Hematopoietic multipotent progenitor cell (in vitro differentiated cells): Measurements from ENCODE around the gene OSBPL9. TPM values are rescaled to one million over a fixed set of nuclear protein-coding genes. Genes with fewer than 3 reads are reported as not detected.
"Not testable (repeated sequence)": the region's sequence is repeated elsewhere in the genome, so short reads cannot be mapped to it uniquely, and the experiment has no call there.

Experiments
- DNase-seq, 3 donors: peaks; one replicate each; pipeline ENCODE4 v3.0.0-alpha.2; 2011 to 2015; ENCODE audit warnings: low read depth in 2 of 3, low spot score in 2 of 3
- total RNA-seq: library from RNA; depleted of rRNA; stranded (reverse); fragments of >200 nt; gene quantifications from one replicate; pipeline ENCODE4 v1.2.3, GENCODE V29; 2012

The OSBPL9 gene
- total RNA-seq, 1 donor: 87.0 TPM

- DNase-seq: no peak
Measured at GRCh38 chr1:51663721-51664120, 46.8 kb downstream of the OSBPL9 start.

- DNase-seq: peak in 1 of 3 donors; percentile 39
Measured at GRCh38 chr1:51664421-51665240, 47.7 kb downstream of the OSBPL9 start.

GRCh38 chr1:51666478-51666877 lies 49.6 kb downstream of the OSBPL9 start:
- DNase-seq: peak in 2 of 3 donors; percentile 47 to 71

GRCh38 chr1:51667561-51667960 lies 50.7 kb downstream of the OSBPL9 start:
- DNase-seq: no peak

- DNase-seq: no peak
Measured at GRCh38 chr1:51669272-51669671, 52.4 kb downstream of the OSBPL9 start.

GRCh38 chr1:51669816-51670215 lies 52.9 kb downstream of the OSBPL9 start:
- no peak for DNase-seq

- no peak for DNase-seq
Measured at GRCh38 chr1:51671527-51672325, 54.8 kb downstream of the OSBPL9 start.

GRCh38 chr1:51673279-51673678 lies 56.4 kb downstream of the OSBPL9 start:
- no peak for DNase-seq

- no peak for DNase-seq
Measured at GRCh38 chr1:51675177-51675780, 58.4 kb downstream of the OSBPL9 start.

GRCh38 chr1:51679435-51679834 lies 62.5 kb downstream of the OSBPL9 start:
- no peak for DNase-seq

GRCh38 chr1:51684776-51685175 lies 67.9 kb downstream of the OSBPL9 start:
- DNase-seq: no peak

- no peak for DNase-seq
Measured at GRCh38 chr1:51686450-51686849, 69.6 kb downstream of the OSBPL9 start.

GRCh38 chr1:51689075-51689440 lies 72.2 kb downstream of the OSBPL9 start:
- no peak for DNase-seq

- no peak for DNase-seq
Measured at GRCh38 chr1:51689643-51690042, 72.8 kb downstream of the OSBPL9 start.

- no peak for DNase-seq
Measured at GRCh38 chr1:51690285-51690961, 73.5 kb downstream of the OSBPL9 start.

- no peak for DNase-seq
Measured at GRCh38 chr1:51691920-51692319, 75.0 kb downstream of the OSBPL9 start.

- no peak for DNase-seq
Measured at GRCh38 chr1:51693419-51694155, 76.7 kb downstream of the OSBPL9 start.

GRCh38 chr1:51697166-51697565 lies 80.3 kb downstream of the OSBPL9 start:
- DNase-seq: no peak

GRCh38 chr1:51699391-51699790 lies 82.5 kb downstream of the OSBPL9 start:
- no peak for DNase-seq

GRCh38 chr1:51701782-51702181 lies 84.9 kb downstream of the OSBPL9 start:
- DNase-seq: not testable (repeated sequence)
